Measurements from ENCODE around the gene EGLN1. TPM values are rescaled to one million over a fixed set of nuclear protein-coding genes. Genes with fewer than 3 reads are reported as not detected.

EGLN1 gene
- total and polyA plus RNA-seq, 4 donors = 49.7 to 84.7 (median 65.6) TPM

DNA sequence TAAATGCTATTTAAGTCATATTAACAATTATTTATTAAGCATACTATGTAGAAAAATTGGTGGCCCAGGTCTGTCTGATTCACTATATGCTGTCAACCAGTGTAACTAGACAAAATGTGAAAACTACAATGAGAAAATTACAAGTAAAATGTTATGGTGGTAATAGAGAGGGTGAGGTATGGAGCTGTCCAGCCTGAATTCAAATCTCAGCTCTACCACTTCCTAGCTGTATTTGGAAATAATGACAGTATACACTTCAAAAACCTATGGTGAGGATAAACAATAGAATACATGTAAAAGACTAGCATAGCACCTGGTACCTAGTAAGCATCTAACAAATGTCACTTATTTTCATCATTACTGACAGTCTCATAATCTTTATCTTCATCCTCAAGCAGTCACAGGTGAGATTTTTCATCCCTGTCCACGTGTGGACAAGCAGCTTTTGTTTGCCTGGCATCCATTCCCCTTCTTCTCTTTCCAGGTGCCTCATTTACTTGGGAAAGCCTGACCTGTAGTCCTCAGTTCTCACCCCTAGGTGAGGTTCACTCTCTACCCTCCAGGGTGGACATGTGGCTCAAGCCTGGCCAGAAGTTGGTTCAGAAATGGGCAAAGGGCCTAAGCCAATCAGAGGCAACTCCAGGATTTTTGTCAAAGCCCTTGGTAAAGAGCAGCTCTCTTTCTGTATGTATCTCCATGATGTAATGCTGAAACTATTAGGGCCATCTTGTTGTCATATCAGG, 29.5 kb downstream of the EGLN1 start:
- Histone ChIP-seq H3K36me3 (ENCODE audit: control insufficient read depth, insufficient read depth, low read length) (peaks cover 4% of the 10 kb centered on the region), H3K27me3 (ENCODE audit: control insufficient read depth, insufficient read depth, low read length) (no peaks in the 10 kb centered on the region), H3K27ac (ENCODE audit: low read depth, low read length) (no peak overlapping the region), H3K4me3 (ENCODE audit: low read depth, low read length) (no peak overlapping the region), H3K4me1 (ENCODE audit: control insufficient read depth, insufficient read depth, low read length) (peaks cover 5% of the 10 kb centered on the region), H3K9me3 (ENCODE audit: control insufficient read depth, insufficient read depth, low read length) (no peaks in the 10 kb centered on the region)
- no peak for DNase-seq (ENCODE audit: low read depth in 4 of 6, low spot score in 6 of 6)
- WGBS (ENCODE audit: insufficient coverage) = 58% methylated on average over 1 of the region's 1 CpG

GRCh38 chr1:231390071-231390470, 32.0 kb downstream of the EGLN1 start:
- no peak overlapping the region for H3K4me3 ChIP-seq (ENCODE audit: low read depth, low read length)
- H3K4me1 ChIP-seq (ENCODE audit: control insufficient read depth, insufficient read depth, low read length) = peaks cover 4% of the 10 kb centered on the region
- H3K27me3 ChIP-seq (ENCODE audit: control insufficient read depth, insufficient read depth, low read length) = no peaks in the 10 kb centered on the region
- DNase-seq (ENCODE audit: low read depth in 4 of 6, low spot score in 6 of 6) = no peak
- H3K9me3 ChIP-seq (ENCODE audit: control insufficient read depth, insufficient read depth, low read length) = no peaks in the 10 kb centered on the region
- WGBS (ENCODE audit: insufficient coverage) = no CpG with 5 or more reads among the region's 2 CpGs
- H3K27ac ChIP-seq (ENCODE audit: low read depth, low read length) = no peak overlapping the region
- H3K36me3 ChIP-seq (ENCODE audit: control insufficient read depth, insufficient read depth, low read length) = peaks cover 4% of the 10 kb centered on the region

DNA sequence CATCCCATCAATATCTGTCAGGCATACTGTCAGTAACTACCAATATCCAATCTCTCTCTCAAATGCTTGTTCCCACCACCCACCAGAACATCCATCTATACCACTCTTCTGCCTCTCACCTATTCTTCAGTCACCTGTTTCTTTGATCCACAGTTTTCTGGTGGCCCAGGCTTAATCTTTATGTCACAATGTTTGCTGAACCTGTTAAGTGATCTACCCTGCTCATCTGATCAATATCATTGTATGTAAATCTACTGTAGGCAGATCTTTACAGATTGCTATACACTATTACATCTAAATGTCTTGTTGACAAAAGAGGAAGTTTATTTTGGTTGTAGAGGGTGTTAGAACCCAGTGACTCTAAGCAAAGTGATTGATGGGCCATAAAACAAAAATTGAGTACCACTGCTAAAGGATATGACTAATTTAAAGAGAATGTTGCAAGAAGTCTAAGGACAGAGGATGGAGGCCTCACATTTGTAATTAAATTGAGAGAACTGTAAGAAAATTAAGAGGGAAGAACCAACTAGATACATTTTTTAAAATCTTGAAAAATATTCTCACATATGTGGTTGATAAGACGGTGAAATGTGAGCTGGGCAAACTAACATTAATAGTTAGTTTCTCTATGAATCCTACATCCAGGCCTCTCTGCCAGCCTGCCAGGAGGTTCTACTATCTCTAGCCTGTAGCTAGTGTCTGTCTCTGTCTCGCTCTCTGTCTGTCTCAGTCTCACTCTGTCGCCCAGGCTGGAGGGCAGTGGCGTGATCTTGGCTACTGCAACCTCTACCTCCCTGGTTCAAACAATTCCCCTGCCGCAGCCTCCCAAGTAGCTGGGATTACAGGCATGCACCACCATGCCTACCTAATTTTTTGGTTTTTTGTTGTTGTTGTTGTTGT, 34.1 kb downstream of the EGLN1 start:
- Histone ChIP-seq H3K4me1 (ENCODE audit: control insufficient read depth, insufficient read depth, low read length) (peaks cover 4% of the 10 kb centered on the region), H3K36me3 (ENCODE audit: control insufficient read depth, insufficient read depth, low read length) (peaks cover 4% of the 10 kb centered on the region), H3K27me3 (ENCODE audit: control insufficient read depth, insufficient read depth, low read length) (no peaks in the 10 kb centered on the region), H3K9me3 (ENCODE audit: control insufficient read depth, insufficient read depth, low read length) (no peaks in the 10 kb centered on the region), H3K4me3 (ENCODE audit: low read depth, low read length) (no peak overlapping the region), H3K27ac (ENCODE audit: low read depth, low read length) (no peak overlapping the region)
- WGBS (ENCODE audit: insufficient coverage) = 100% methylated on average over 3 of the region's 5 CpGs
- DNase-seq (ENCODE audit: low read depth in 4 of 6, low spot score in 6 of 6) = no peak

DNA sequence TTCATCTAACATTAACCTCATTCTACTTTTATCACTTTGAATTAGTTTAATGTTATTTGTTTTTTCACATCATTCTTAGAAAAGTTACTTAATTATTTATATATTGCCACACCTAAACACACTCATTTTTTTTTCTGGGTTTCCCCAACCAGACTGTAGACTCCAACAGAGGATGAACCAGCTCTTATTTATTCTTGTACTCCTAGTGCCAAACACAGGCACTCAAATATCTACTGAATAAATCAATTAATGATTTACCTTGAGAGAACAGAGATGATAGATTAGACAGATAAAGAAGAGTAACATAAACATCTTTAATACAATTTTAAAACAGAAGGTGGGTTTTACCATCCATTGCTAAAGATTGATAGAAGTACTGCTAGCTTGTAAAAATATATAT, 35.6 kb downstream of the EGLN1 start:
- H3K4me3 ChIP-seq (ENCODE audit: low read depth, low read length) = no peak overlapping the region
- no peak overlapping the region for H3K27ac ChIP-seq (ENCODE audit: low read depth, low read length)
- H3K4me1 ChIP-seq (ENCODE audit: control insufficient read depth, insufficient read depth, low read length) = peaks cover 7% of the 10 kb centered on the region
- no peaks in the 10 kb centered on the region for H3K27me3 ChIP-seq (ENCODE audit: control insufficient read depth, insufficient read depth, low read length)
- H3K9me3 ChIP-seq (ENCODE audit: control insufficient read depth, insufficient read depth, low read length) = no peaks in the 10 kb centered on the region
- no peak for DNase-seq (ENCODE audit: low read depth in 4 of 6, low spot score in 6 of 6)
- peaks cover 4% of the 10 kb centered on the region for H3K36me3 ChIP-seq (ENCODE audit: control insufficient read depth, insufficient read depth, low read length)

GRCh38 chr1:231385416-231385748, 36.7 kb downstream of the EGLN1 start:
- Histone ChIP-seq H3K27me3 (ENCODE audit: control insufficient read depth, insufficient read depth, low read length) (no peaks in the 10 kb centered on the region), H3K27ac (ENCODE audit: low read depth, low read length) (no peak overlapping the region), H3K9me3 (ENCODE audit: control insufficient read depth, insufficient read depth, low read length) (no peaks in the 10 kb centered on the region), H3K4me3 (ENCODE audit: low read depth, low read length) (no peak overlapping the region), H3K36me3 (ENCODE audit: control insufficient read depth, insufficient read depth, low read length) (peaks cover 4% of the 10 kb centered on the region), H3K4me1 (ENCODE audit: control insufficient read depth, insufficient read depth, low read length) (peaks cover 7% of the 10 kb centered on the region)
- peak in 1 of 6 donors; percentile 8 for DNase-seq (ENCODE audit: low read depth in 4 of 6, low spot score in 6 of 6)
- WGBS (ENCODE audit: insufficient coverage) = 64% methylated on average over 2 of the region's 2 CpGs

DNA sequence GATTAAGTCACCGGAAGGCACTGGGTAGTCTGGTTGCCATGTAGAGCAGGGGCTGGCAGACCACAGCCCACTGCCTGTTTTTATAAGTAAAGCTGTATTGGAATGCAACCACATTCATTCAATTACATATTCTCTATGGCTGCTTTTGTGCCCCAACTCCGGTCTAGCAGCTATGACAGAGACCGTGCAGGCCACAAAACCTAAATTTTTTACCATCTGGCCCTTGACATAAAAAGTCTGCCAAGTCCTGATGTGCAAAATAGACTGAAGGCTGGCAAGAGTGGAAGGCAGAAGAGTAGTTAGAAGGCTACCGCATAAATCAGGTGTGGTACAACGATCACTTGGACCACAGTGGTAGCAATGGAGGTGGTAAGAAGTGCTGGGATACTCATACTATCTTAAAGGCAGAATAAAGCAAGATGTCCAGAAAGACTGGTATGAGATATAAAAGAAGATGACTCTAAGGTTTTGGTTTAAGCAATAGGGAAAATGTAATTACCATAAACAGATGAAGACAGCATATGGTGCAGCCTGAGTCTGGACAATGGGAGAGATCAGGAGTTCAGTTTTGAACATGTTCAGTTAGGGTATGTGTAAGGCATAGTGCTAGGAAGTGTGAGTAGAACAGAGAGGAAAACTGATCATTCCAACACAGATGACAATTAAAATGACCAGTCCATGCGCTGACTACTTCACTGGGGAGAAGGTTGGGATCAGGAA, 37.2 kb downstream of the EGLN1 start:
- DNase-seq (ENCODE audit: low read depth in 4 of 6, low spot score in 6 of 6) = peak in 2 of 6 donors; percentile 13 to 25
- no peak overlapping the region for H3K4me3 ChIP-seq (ENCODE audit: low read depth, low read length)
- no peak overlapping the region for H3K27ac ChIP-seq (ENCODE audit: low read depth, low read length)
- peaks cover 7% of the 10 kb centered on the region for H3K4me1 ChIP-seq (ENCODE audit: control insufficient read depth, insufficient read depth, low read length)
- no peaks in the 10 kb centered on the region for H3K27me3 ChIP-seq (ENCODE audit: control insufficient read depth, insufficient read depth, low read length)
- peaks cover 4% of the 10 kb centered on the region for H3K36me3 ChIP-seq (ENCODE audit: control insufficient read depth, insufficient read depth, low read length)
- no peaks in the 10 kb centered on the region for H3K9me3 ChIP-seq (ENCODE audit: control insufficient read depth, insufficient read depth, low read length)
- 75% methylated on average over 4 of the region's 6 CpGs for WGBS (ENCODE audit: insufficient coverage)

DNA sequence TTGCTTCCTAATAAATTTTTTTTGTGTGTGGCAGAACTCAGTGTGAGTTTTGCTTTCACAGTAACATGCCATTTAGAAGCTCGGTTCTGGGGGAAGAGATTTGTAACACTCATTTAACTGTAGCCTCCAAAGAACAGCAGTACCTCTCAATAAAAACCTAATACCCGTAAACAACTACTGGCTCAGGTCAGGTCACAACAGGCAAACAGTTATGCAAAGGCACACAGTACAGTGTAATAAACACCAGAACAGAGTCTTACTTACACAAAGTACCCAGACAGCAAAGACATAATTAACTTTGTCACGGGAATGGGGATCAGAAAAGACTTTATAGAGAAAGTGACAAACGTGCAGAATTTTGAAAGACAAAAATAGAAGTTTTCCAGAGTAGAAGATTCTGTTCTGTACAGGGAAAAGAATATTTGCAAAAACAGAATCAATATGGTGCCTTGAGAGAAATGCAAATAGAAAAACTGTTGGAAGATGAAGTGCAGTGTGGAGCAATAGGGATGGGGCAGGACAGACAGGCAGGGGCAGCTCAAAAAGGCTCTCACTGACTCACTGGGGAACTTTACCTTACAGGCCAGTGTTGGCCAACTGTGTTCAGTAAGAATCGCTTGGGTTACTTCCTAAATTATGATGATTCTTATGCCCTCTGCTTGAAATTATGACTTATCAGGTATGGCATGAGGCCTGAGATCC, 38.8 kb downstream of the EGLN1 start:
- DNase-seq (ENCODE audit: low read depth in 4 of 6, low spot score in 6 of 6) = peak in 1 of 6 donors; percentile 34
- no peak overlapping the region for H3K4me3 ChIP-seq (ENCODE audit: low read depth, low read length)
- 0% methylated on average over 1 of the region's 5 CpGs for WGBS (ENCODE audit: insufficient coverage)
- H3K27ac ChIP-seq (ENCODE audit: low read depth, low read length) = no peak overlapping the region
- no peaks in the 10 kb centered on the region for H3K36me3 ChIP-seq (ENCODE audit: control insufficient read depth, insufficient read depth, low read length)
- peaks cover 7% of the 10 kb centered on the region for H3K4me1 ChIP-seq (ENCODE audit: control insufficient read depth, insufficient read depth, low read length)
- H3K9me3 ChIP-seq (ENCODE audit: control insufficient read depth, insufficient read depth, low read length) = no peaks in the 10 kb centered on the region
- no peaks in the 10 kb centered on the region for H3K27me3 ChIP-seq (ENCODE audit: control insufficient read depth, insufficient read depth, low read length)

- DNase-seq (ENCODE audit: low read depth in 4 of 6, low spot score in 6 of 6) = no peak
- no peaks in the 10 kb centered on the region for H3K36me3 ChIP-seq (ENCODE audit: control insufficient read depth, insufficient read depth, low read length)
- WGBS (ENCODE audit: insufficient coverage) = 100% methylated on average over 1 of the region's 3 CpGs
- no peak overlapping the region for H3K27ac ChIP-seq (ENCODE audit: low read depth, low read length)
- no peak overlapping the region for H3K4me3 ChIP-seq (ENCODE audit: low read depth, low read length)
- no peaks in the 10 kb centered on the region for H3K9me3 ChIP-seq (ENCODE audit: control insufficient read depth, insufficient read depth, low read length)
- peaks cover 7% of the 10 kb centered on the region for H3K4me1 ChIP-seq (ENCODE audit: control insufficient read depth, insufficient read depth, low read length)
- no peaks in the 10 kb centered on the region for H3K27me3 ChIP-seq (ENCODE audit: control insufficient read depth, insufficient read depth, low read length)
Observed at GRCh38 chr1:231382426-231382825, 39.7 kb downstream of the EGLN1 start.

- H3K4me3 ChIP-seq (ENCODE audit: low read depth, low read length) = no peak overlapping the region
- H3K27ac ChIP-seq (ENCODE audit: low read depth, low read length) = no peak overlapping the region
- H3K27me3 ChIP-seq (ENCODE audit: control insufficient read depth, insufficient read depth, low read length) = no peaks in the 10 kb centered on the region
- no peak for DNase-seq (ENCODE audit: low read depth in 4 of 6, low spot score in 6 of 6)
- no CpG with 5 or more reads among the region's 2 CpGs for WGBS (ENCODE audit: insufficient coverage)
- H3K4me1 ChIP-seq (ENCODE audit: control insufficient read depth, insufficient read depth, low read length) = peaks cover 7% of the 10 kb centered on the region
- no peaks in the 10 kb centered on the region for H3K36me3 ChIP-seq (ENCODE audit: control insufficient read depth, insufficient read depth, low read length)
- no peaks in the 10 kb centered on the region for H3K9me3 ChIP-seq (ENCODE audit: control insufficient read depth, insufficient read depth, low read length)
Observed at GRCh38 chr1:231381729-231382128, 40.4 kb downstream of the EGLN1 start.
